HEK293 (cell line): ENCODE results near the gene SLC5A9.

ENCODE experiments used
- CTCF ChIA-PET: fragments of 350-600 bp; formaldehyde crosslinking; extraction: SDS; loops from one replicate; lab custom pipeline; 2021; ENCODE audit warnings: antibody characterized with exemption; lab: Yijun Ruan, JAX
- POLR2A ChIA-PET: fragments of 300-600 bp; formaldehyde crosslinking; extraction: SDS; loops from one replicate; lab custom pipeline; 2020; ENCODE audit warnings: antibody characterized with exemption, inconsistent platforms; lab: Yijun Ruan, JAX
- H3K27ac ChIP-seq: fragments of 200-500 bp; sonication (Bioruptor generic); 2 replicates; pipeline ENCODE4 v1.5.1; 2014; ENCODE audit warnings: low read depth, low read length, control low read depth, inconsistent platforms; ENCODE audit errors: extremely low read depth
- H3K36me3 ChIP-seq, 2 experiments: fragments of 200-500 bp in 1 of 2; sonication (Bioruptor generic) in 1 of 2; 1 replicate in 1 of 2; 2 replicates in 1 of 2; pipeline ENCODE4 v1.5.1; 2014 to 2017; ENCODE audit warnings: inconsistent platforms in 2 of 2, low read length in 2 of 2; ENCODE audit not compliant: control insufficient read depth in 2 of 2, insufficient read depth in 1 of 2
- H3K4me1 ChIP-seq: fragments of 200-500 bp; sonication (Bioruptor generic); 2 replicates; pipeline ENCODE4 v1.5.1; 2014; ENCODE audit warnings: mild to moderate bottlenecking, low read length, inconsistent platforms; ENCODE audit not compliant: control insufficient read depth, insufficient read depth
- H3K4me3 ChIP-seq: 2 replicates; pipeline ENCODE4 v1.5.1; 2011; ENCODE audit warnings: low read depth, mild to moderate bottlenecking, control low read depth, low read length, moderate library complexity
- H3K9me3 ChIP-seq: fragments of 200-500 bp; sonication (Bioruptor generic); 2 replicates; pipeline ENCODE4 v1.5.1; 2014; ENCODE audit warnings: low read depth, low read length, inconsistent platforms; ENCODE audit not compliant: control insufficient read depth, insufficient read depth
- PRDM1 ChIP-seq: fragments of 450-650 bp; formaldehyde crosslinking; IDR thresholded peaks from 2 replicates; pipeline ENCODE4; 2016; ENCODE audit warnings: missing biosample characterization, missing genetic modification characterization
- REPIN1 ChIP-seq: fragments of 450-650 bp; formaldehyde crosslinking; IDR thresholded peaks from 2 replicates; pipeline ENCODE4 v1.5.1; 2017; ENCODE audit warnings: missing biosample characterization, missing genetic modification characterization, low read depth
- SALL2 ChIP-seq: fragments of 450-650 bp; formaldehyde crosslinking; IDR thresholded peaks from 2 replicates; pipeline ENCODE4 v1.5.0; 2017; ENCODE audit warnings: missing biosample characterization, mild to moderate bottlenecking, missing genetic modification characterization, borderline replicate concordance
- SCRT2 ChIP-seq: fragments of 450-650 bp; formaldehyde crosslinking; IDR thresholded peaks from 2 replicates; pipeline ENCODE4 v1.5.1; 2016; ENCODE audit warnings: missing biosample characterization, missing genetic modification characterization
- SP7 ChIP-seq: fragments of 450-650 bp; formaldehyde crosslinking; IDR thresholded peaks from 2 replicates; pipeline ENCODE4 v1.5.1; 2016; ENCODE audit warnings: missing biosample characterization, missing genetic modification characterization
- WT1 ChIP-seq: fragments of 450-650 bp; formaldehyde crosslinking; IDR thresholded peaks from 2 replicates; pipeline ENCODE4 v1.5.1; 2016; ENCODE audit warnings: missing biosample characterization, missing genetic modification characterization
- ZFP37 ChIP-seq: fragments of 450-650 bp; formaldehyde crosslinking; IDR thresholded peaks from 2 replicates; pipeline ENCODE4 v1.5.1; 2016; ENCODE audit warnings: missing biosample characterization, missing genetic modification characterization
- ZNF114 ChIP-seq: fragments of 450-650 bp; formaldehyde crosslinking; IDR thresholded peaks from 2 replicates; pipeline ENCODE4 v1.5.0; 2017; ENCODE audit warnings: missing biosample characterization, missing genetic modification characterization
- ZNF133 ChIP-seq: fragments of 450-650 bp; formaldehyde crosslinking; IDR thresholded peaks from 2 replicates; pipeline ENCODE4 v1.5.1; 2016; ENCODE audit warnings: missing biosample characterization, missing genetic modification characterization
- ZNF366 ChIP-seq: fragments of 450-650 bp; formaldehyde crosslinking; conservative IDR thresholded peaks from 2 replicates; pipeline ENCODE4 v1.5.1; 2016; ENCODE audit warnings: missing biosample characterization, missing genetic modification characterization
- ZNF37A ChIP-seq: fragments of 450-650 bp; IDR thresholded peaks from 2 replicates; pipeline ENCODE4 v1.5.1; 2018; ENCODE audit warnings: missing biosample characterization, missing genetic modification characterization
- ZNF426 ChIP-seq: fragments of 450-650 bp; formaldehyde crosslinking; IDR thresholded peaks from 2 replicates; pipeline ENCODE4 v1.5.1; 2017; ENCODE audit warnings: missing biosample characterization, missing genetic modification characterization, mild to moderate bottlenecking, inconsistent platforms, moderate library complexity
- ZNF560 ChIP-seq: fragments of 450-650 bp; formaldehyde crosslinking; IDR thresholded peaks from 2 replicates; pipeline ENCODE4 v1.5.1; 2017; ENCODE audit warnings: missing biosample characterization, missing genetic modification characterization, borderline replicate concordance
- ZNF600 ChIP-seq: fragments of 450-650 bp; formaldehyde crosslinking; IDR thresholded peaks from 2 replicates; pipeline ENCODE4 v1.5.1; 2016; ENCODE audit warnings: missing biosample characterization, missing genetic modification characterization
- ZNF843 ChIP-seq: fragments of 450-650 bp; formaldehyde crosslinking; IDR thresholded peaks from 2 replicates; pipeline ENCODE4 v1.5.1; 2016; ENCODE audit warnings: missing biosample characterization, missing genetic modification characterization
- TF ChIP-seq, protein P1 (sequence below): fragments of 450-650 bp; formaldehyde crosslinking; IDR thresholded peaks from 2 replicates; pipeline ENCODE4 v1.5.1; 2016; ENCODE audit warnings: missing biosample characterization, missing genetic modification characterization
- TF ChIP-seq, protein P2 (sequence below): fragments of 450-650 bp; formaldehyde crosslinking; IDR thresholded peaks from 2 replicates; pipeline ENCODE4 v1.5.1; 2016; ENCODE audit warnings: missing biosample characterization, missing genetic modification characterization
- TF ChIP-seq, protein P3 (sequence below): fragments of 450-650 bp; formaldehyde crosslinking; IDR thresholded peaks from 2 replicates; pipeline ENCODE4 v1.5.1; 2016; ENCODE audit warnings: missing biosample characterization, missing genetic modification characterization
- TF ChIP-seq, protein P4 (sequence below): fragments of 450-650 bp; formaldehyde crosslinking; IDR thresholded peaks from 2 replicates; pipeline ENCODE4 v1.5.1; 2016; ENCODE audit warnings: missing biosample characterization, missing genetic modification characterization
- TF ChIP-seq, protein P5 (sequence below): fragments of 450-650 bp; formaldehyde crosslinking; conservative IDR thresholded peaks from 2 replicates; pipeline ENCODE4 v1.5.1; 2016; ENCODE audit warnings: low read depth, missing biosample characterization, missing genetic modification characterization
- TF ChIP-seq, protein P6 (sequence below): IDR thresholded peaks from 2 replicates; pipeline ENCODE4 v1.6.1; 2011; ENCODE audit warnings: mild to moderate bottlenecking, low read depth, low read length, borderline replicate concordance

Gene SLC5A9

DNA sequence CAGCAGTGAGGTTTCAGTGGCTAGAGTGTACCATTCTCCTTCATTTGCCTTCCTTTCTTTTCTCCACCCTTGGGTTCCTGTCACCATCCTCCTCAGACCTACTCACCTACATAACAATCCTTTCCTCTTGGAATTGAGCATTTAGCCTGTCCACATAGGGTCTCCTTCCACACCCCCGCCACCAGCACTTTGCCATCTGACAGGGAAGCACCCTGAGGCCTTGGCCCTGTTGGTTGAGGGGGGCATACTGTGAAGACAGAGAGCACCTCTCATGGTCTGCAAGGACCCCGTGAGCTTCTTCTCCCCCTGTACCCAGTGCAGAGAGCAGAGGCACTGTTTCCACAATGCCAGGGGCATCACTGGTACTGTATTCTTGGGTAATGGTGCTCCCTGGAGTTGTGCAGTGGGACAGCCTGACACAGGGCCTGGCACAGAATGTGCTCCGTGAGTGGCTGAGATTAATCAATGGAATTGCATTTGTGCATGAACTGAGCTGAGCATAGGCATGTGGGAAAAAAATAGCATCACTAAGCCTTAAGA, 14.9 kb upstream of the SLC5A9 start (continued):
- TF ChIP-seq, protein P1, sequence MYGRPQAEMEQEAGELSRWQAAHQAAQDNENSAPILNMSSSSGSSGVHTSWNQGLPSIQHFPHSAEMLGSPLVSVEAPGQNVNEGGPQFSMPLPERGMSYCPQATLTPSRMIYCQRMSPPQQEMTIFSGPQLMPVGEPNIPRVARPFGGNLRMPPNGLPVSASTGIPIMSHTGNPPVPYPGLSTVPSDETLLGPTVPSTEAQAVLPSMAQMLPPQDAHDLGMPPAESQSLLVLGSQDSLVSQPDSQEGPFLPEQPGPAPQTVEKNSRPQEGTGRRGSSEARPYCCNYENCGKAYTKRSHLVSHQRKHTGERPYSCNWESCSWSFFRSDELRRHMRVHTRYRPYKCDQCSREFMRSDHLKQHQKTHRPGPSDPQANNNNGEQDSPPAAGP (tag by site-specific recombination), result no peak
- TF ChIP-seq, protein P2, sequence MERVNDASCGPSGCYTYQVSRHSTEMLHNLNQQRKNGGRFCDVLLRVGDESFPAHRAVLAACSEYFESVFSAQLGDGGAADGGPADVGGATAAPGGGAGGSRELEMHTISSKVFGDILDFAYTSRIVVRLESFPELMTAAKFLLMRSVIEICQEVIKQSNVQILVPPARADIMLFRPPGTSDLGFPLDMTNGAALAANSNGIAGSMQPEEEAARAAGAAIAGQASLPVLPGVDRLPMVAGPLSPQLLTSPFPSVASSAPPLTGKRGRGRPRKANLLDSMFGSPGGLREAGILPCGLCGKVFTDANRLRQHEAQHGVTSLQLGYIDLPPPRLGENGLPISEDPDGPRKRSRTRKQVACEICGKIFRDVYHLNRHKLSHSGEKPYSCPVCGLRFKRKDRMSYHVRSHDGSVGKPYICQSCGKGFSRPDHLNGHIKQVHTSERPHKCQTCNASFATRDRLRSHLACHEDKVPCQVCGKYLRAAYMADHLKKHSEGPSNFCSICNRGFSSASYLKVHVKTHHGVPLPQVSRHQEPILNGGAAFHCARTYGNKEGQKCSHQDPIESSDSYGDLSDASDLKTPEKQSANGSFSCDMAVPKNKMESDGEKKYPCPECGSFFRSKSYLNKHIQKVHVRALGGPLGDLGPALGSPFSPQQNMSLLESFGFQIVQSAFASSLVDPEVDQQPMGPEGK, result no peak
- TF ChIP-seq PRDM1 (tag by site-specific recombination) (no peak), ZNF426 (tag by site-specific recombination) (no peak)

DNA sequence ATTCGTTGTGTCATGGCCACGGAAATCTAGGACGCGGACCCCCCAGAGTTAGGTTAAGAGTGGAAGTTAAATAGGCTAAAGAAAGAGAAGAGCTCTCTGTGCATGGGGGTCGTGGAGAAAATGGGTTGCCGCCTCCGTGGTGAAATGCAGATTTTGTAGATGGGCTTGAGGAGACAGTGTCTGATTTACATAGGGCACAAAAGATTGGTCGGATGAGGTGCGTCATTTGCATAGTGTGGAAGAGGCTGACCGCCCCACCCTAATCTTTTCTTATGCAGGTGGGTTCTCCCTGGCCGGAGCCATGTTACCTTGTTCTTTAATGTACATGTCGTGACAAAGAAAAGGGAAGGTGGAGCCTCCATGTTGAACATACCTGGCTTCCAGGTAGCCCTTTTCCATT, 14.3 kb upstream of the SLC5A9 start:
- Histone ChIP-seq H3K4me1 (no peaks in the 10 kb centered on the region), H3K4me3 (no peak overlapping the region), H3K27ac (no peak overlapping the region), H3K36me3 (no peaks in the 10 kb centered on the region), H3K9me3 (no peaks in the 10 kb centered on the region)
- POLR2A ChIA-PET, result no interaction called here
- TF ChIP-seq ZNF843 (tag by site-specific recombination) (no peak), WT1 (tag by site-specific recombination) (no peak), ZNF600 (tag by site-specific recombination) (no peak), ZNF114 (tag by site-specific recombination) (no peak), ZNF37A (tag by site-specific recombination) (no peak), SALL2 (tag by site-specific recombination) (no peak), ZNF366 (tag by site-specific recombination) (no peak), SP7 (tag by site-specific recombination) (no peak), PRDM1 (tag by site-specific recombination) (no peak), ZFP37 (no peak), REPIN1 (tag by site-specific recombination) (no peak)
- TF ChIP-seq, protein P3, sequence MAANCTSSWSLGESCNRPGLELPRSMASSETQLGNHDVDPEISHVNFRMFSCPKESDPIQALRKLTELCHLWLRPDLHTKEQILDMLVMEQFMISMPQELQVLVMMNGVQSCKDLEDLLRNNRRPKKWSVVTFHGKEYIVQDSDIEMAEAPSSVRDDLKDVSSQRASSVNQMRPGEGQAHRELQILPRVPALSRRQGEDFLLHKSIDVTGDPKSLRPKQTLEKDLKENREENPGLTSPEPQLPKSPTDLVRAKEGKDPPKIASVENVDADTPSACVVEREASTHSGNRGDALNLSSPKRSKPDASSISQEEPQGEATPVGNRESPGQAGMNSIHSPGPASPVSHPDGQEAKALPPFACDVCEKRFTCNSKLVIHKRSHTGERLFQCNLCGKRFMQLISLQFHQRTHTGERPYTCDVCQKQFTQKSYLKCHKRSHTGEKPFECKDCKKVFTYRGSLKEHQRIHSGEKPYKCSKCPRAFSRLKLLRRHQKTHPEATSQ (tag by site-specific recombination), result no peak
- CTCF ChIA-PET, result interaction anchor here (0.6 kb wide), 1 partner anchor 158 kb away, joined by 3 read pairs; no protein-coding TSS in a partner anchor

DNA sequence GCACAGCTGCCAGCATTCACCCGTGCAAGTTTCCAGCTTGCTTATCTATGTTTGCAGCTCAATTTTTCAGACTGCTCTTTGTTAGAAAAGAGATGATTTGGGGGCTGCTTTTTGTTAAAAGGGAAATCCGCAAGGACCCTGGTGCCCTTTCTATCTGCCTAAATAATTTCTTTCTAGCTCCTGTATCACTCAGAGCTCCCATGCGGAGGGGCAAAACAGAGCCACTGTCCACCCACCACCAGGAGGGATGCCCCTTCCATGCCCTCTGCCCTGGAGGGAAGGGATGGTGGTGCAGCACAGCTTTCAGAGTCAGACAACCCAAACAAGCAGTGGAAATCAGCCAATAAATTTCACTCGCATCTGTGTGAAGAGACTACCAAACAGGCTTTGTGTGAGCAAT, 13.9 kb upstream of the SLC5A9 start:
- no peaks in the 10 kb centered on the region for H3K9me3 ChIP-seq
- no peak overlapping the region for H3K27ac ChIP-seq
- TF ChIP-seq ZNF133 (tag by site-specific recombination) (no peak), ZNF600 (tag by site-specific recombination) (no peak), SCRT2 (tag by site-specific recombination) (no peak), ZNF560 (tag by site-specific recombination) (no peak)
- TF ChIP-seq, protein P4, sequence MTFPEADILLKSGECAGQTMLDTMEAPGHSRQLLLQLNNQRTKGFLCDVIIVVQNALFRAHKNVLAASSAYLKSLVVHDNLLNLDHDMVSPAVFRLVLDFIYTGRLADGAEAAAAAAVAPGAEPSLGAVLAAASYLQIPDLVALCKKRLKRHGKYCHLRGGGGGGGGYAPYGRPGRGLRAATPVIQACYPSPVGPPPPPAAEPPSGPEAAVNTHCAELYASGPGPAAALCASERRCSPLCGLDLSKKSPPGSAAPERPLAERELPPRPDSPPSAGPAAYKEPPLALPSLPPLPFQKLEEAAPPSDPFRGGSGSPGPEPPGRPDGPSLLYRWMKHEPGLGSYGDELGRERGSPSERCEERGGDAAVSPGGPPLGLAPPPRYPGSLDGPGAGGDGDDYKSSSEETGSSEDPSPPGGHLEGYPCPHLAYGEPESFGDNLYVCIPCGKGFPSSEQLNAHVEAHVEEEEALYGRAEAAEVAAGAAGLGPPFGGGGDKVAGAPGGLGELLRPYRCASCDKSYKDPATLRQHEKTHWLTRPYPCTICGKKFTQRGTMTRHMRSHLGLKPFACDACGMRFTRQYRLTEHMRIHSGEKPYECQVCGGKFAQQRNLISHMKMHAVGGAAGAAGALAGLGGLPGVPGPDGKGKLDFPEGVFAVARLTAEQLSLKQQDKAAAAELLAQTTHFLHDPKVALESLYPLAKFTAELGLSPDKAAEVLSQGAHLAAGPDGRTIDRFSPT (tag by site-specific recombination), result no peak
- TF ChIP-seq, protein P5, sequence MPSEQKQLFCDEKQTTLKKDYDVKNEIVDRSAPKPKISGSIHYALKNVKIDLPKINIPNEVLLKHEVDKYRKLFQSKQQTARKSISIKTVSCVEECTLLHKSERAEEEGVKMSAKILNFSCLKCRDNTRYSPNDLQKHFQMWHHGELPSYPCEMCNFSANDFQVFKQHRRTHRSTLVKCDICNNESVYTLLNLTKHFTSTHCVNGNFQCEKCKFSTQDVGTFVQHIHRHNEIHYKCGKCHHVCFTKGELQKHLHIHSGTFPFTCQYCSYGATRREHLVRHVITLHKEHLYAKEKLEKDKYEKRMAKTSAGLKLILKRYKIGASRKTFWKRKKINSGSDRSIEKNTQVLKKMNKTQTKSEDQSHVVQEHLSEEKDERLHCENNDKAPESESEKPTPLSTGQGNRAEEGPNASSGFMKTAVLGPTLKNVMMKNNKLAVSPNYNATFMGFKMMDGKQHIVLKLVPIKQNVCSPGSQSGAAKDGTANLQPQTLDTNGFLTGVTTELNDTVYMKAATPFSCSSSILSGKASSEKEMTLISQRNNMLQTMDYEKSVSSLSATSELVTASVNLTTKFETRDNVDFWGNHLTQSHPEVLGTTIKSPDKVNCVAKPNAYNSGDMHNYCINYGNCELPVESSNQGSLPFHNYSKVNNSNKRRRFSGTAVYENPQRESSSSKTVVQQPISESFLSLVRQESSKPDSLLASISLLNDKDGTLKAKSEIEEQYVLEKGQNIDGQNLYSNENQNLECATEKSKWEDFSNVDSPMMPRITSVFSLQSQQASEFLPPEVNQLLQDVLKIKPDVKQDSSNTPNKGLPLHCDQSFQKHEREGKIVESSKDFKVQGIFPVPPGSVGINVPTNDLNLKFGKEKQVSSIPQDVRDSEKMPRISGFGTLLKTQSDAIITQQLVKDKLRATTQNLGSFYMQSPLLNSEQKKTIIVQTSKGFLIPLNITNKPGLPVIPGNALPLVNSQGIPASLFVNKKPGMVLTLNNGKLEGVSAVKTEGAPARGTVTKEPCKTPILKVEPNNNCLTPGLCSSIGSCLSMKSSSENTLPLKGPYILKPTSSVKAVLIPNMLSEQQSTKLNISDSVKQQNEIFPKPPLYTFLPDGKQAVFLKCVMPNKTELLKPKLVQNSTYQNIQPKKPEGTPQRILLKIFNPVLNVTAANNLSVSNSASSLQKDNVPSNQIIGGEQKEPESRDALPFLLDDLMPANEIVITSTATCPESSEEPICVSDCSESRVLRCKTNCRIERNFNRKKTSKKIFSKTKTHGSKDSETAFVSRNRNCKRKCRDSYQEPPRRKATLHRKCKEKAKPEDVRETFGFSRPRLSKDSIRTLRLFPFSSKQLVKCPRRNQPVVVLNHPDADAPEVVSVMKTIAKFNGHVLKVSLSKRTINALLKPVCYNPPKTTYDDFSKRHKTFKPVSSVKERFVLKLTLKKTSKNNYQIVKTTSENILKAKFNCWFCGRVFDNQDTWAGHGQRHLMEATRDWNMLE (tag by site-specific recombination), result no peak
- TF ChIP-seq, protein P6, sequence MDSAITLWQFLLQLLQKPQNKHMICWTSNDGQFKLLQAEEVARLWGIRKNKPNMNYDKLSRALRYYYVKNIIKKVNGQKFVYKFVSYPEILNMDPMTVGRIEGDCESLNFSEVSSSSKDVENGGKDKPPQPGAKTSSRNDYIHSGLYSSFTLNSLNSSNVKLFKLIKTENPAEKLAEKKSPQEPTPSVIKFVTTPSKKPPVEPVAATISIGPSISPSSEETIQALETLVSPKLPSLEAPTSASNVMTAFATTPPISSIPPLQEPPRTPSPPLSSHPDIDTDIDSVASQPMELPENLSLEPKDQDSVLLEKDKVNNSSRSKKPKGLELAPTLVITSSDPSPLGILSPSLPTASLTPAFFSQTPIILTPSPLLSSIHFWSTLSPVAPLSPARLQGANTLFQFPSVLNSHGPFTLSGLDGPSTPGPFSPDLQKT, result no peak

More for the DNA sequence above, 13.9 kb upstream of the SLC5A9 start:
- no peaks in the 10 kb centered on the region for H3K36me3 ChIP-seq
- POLR2A ChIA-PET, result no interaction called here
- H3K4me1 ChIP-seq, result no peaks in the 10 kb centered on the region
- no peak overlapping the region for H3K4me3 ChIP-seq
- CTCF ChIA-PET, result interaction anchor here (0.6 kb wide), 1 partner anchor 159 kb away, joined by 3 read pairs; no protein-coding TSS in a partner anchor
